Coronary artery (tissue), 2 donors: Measurements from ENCODE around the gene GALT.

Experiments
- DNase-seq: peaks from one replicate; pipeline ENCODE4 v3.0.0-alpha.2; 2017; ENCODE audit warnings: low spot score
- H3K27ac ChIP-seq, 2 donors: fragments of 200-600 bp; sonication (generic); one replicate each; pipeline ENCODE4 v1.5.1; 2016 to 2019
- H3K4me3 ChIP-seq: fragments of 200-600 bp; sonication (generic); 2 replicates; pipeline ENCODE4 v1.5.1; 2016; ENCODE audit warnings: mild to moderate bottlenecking, moderate library complexity
- CTCF ChIP-seq: fragments of 200-600 bp; sonication (generic); IDR thresholded peaks from one replicate; pipeline ENCODE4 v1.5.1; 2019; ENCODE audit warnings: antibody characterized with exemption

The GALT gene

GRCh38 chr9:34646211-34647083, at the start of gene GALT:
Gene GALT (plus strand): TSS chr9:34646675. CDS start chr9:34646705, 30 bp downstream.
- peak within 1 kb of the TSS; percentile 83 for H3K4me3 ChIP-seq
- TF ChIP-seq CTCF = no peak
- peak within 1 kb of the TSS; percentile 78 to 91 for H3K27ac ChIP-seq
- DNase-seq = peak; percentile 95

- DNase-seq = no peak
- TF ChIP-seq CTCF = no peak
- Histone ChIP-seq H3K27ac (no peak overlapping the region), H3K4me3 (no peak overlapping the region)
These were observed 46.9 kb upstream of the GALT start for GRCh38 chr9:34599546-34599945.

GRCh38 chr9:34600908-34601307, 45.6 kb upstream of the GALT start:
- no peak for TF ChIP-seq CTCF
- Histone ChIP-seq H3K4me3 (no peak overlapping the region), H3K27ac (no peak overlapping the region)
- DNase-seq = no peak

GRCh38 chr9:34601937-34602573, 44.4 kb upstream of the GALT start:
- H3K4me3 ChIP-seq = no peak overlapping the region
- no peak overlapping the region for H3K27ac ChIP-seq
- no peak for DNase-seq
- no peak for TF ChIP-seq CTCF

GRCh38 chr9:34603610-34604231, 42.8 kb upstream of the GALT start:
- no peak overlapping the region for H3K27ac ChIP-seq
- no peak overlapping the region for H3K4me3 ChIP-seq
- no peak for DNase-seq
- peak; percentile 77 for TF ChIP-seq CTCF

GRCh38 chr9:34606190-34606589, 40.3 kb upstream of the GALT start:
- no peak for DNase-seq
- no peak overlapping the region for H3K27ac ChIP-seq
- TF ChIP-seq CTCF = no peak
- no peak overlapping the region for H3K4me3 ChIP-seq
